22Rv1 (cell line): Measurements from ENCODE around the gene MAGT1.

Source experiments
- CTCF ChIP-seq: fragments of 450-650 bp; IDR thresholded peaks from 2 replicates; pipeline ENCODE4 v1.5.1; 2017; ENCODE audit warnings: mild to moderate bottlenecking
- ZFX ChIP-seq: fragments of 450-650 bp; IDR thresholded peaks from 2 replicates; pipeline ENCODE4 v1.6.1; 2017; ENCODE audit warnings: antibody characterized with exemption, borderline replicate concordance

DNA sequence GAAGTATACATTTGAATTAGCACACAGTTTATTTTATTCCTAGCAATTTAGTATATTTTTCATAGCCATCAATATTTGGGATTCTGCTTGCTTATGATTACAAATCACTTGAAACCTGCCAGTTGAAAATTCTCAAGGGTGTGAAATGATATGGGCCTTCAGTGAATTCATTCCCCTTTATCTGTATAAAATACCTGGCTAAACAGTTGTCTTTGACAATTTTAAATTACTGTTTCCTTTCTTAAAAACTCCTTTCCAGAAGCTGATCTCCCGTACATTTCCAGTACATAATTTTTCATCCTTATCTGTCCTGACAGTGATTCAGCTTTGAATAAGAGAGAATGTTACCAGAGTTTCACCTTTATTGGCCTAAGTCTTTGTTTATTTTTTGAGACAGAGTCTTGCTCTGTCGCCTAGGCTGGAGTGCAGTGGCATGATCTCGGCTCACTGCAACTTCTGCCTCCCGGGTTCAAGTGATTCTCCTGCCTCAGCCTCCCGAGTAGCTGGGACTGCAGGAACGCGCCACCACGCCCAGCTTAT, 29.2 kb upstream of the MAGT1 start:
- TF ChIP-seq CTCF, result no peak
- no peak for TF ChIP-seq ZFX
